Ramos (cell line): Measurements from ENCODE around the gene WSCD1.

Experiments used
- in situ Hi-C: fragments of 300-500 bp; cut with MboI; formaldehyde crosslinking; loops from one replicate; pipeline ENCODE4 v1.14.3; 2022; ENCODE audit warnings: low sequenced_read_pairs; ENCODE audit not compliant: unreplicated experiment

Gene WSCD1

DNA sequence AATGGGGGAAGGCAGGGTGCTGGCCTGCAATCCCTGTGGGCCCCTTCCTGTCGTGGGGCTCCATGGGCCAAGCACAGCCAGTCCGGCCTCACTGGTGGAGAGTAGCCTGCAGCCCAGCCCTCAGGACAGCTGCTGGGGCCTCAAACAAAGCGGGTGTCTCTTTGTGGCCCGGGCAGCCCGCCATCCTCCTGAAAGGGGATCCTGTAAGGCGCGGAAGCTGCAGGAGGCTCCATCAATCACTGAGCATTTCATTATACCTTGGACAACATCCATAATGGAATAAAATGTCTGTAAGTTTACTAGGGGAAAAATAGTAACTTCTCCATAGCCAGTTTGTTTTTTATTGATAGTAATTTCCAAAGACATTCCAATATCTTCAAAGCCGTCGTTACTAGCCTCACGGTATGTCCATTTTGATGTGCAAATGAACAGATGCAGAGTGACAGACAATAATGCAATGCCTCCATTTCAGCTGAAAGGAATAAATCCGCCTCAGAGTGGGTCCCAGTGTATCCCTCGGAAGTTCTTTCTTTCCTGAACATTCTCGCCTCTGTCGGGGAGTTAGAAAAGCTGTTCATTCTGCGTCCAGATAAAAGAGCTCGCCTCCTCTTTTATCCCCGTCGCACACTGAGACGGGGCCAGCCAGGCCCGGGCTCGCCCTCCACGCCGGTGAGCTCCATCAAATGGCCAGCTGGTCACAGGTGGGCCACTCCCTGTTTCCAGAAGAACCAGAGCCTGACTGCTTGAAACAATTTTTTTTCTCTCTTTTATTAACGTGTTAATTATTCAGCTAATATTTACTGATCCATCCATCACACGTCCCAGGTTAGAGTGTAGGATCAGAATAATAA lies 14.4 kb downstream of the WSCD1 start:
- in situ Hi-C loops, result no loop called here

DNA sequence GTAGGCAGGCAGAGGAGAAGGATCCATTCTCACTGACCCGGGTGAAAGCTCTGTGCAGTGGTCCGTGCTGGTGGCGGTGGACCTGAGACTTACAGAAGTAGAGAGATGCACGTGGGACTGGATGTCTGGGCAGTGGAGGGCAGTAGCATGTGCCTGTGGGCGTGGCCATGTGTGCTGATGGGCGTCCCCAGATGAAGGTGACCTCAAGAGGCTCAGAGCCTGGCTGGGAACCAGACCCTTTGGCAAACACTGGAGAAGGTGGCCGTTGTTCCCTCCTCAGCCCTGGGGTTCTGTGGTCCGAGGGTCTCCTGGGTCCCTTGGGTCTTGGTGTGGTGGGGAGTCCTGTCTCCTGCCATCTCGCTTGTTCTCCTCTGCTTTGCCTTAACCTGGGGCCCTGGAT lies 15.6 kb downstream of the WSCD1 start:
- in situ Hi-C loops, result no loop called here

DNA sequence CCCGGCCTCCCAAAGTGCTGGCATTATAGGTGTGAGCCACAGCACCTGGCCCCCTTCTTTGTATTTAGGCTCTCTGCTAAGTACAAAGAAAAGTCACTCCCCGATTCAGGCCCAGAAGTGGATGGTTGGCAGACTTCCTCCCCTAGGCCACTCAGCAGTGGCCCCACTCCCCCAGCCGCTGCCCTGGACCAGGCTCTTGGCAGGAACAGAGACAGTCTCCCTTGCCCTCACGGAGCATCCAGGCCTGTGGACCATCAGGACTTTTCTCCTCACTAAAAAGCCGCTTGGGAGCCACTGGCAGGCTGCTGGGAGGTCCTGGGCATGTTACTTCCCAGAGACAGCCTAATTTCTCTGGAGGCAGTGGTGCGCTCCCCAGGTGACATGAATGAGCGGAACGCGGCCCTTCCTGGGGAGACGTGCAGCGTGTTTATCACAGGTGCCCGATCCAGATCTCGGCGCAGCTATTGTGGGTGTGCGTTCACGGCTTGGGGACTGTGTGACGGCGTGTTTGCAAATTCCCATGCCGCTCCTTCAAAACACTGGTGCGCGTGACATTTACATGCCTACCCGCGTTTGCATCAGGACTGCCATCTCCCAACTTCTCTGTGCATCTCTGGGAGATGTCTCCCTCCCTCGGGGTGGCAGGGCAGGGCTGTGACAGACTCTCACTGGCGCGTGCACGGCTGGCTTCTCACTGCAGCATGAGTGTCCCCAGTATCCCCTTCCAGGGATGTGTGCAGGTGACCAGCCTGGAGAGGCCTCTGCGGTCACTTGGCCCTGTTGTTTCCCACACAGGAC lies 16.6 kb downstream of the WSCD1 start:
- in situ Hi-C loops, result no loop called here

DNA sequence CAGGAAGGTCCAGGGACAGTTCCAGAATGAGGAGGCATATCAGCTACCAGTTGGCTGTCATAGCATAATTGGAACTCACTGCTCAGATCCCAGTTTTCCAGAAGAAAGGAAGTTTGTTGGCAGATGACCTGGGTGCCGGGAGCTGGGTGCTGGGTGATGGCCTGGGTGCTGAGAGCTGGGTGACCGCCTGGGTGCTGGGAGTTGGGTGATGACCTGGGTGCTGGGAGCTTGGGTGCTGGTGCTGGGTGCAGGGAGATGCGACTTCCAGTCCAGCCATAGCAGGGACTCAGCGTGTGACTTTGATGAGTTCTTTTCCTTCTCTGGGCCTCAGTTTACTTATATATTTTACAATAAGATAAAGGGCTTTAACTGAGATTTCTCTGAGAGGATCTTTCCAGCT lies 18.0 kb downstream of the WSCD1 start:
- in situ Hi-C loops, result no loop called here

DNA sequence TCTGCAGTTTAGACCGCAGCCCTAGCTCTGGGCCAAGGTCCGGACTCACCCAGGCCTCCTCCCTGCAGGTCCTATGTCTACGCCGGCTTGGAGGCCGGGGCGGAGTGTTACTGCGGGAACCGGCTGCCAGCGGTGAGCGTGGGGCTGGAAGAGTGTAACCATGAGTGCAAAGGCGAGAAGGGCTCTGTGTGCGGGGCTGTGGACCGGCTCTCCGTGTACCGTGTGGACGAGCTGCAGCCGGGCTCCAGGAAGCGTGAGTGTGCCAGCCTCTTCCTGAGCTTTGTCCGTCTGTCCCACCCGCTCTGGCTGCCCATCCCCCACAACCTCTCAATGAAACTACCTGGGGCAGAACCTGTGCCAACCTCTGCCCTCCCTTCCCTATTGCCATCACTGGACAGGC lies 20.1 kb downstream of the WSCD1 start:
- in situ Hi-C loops, result no loop called here

DNA sequence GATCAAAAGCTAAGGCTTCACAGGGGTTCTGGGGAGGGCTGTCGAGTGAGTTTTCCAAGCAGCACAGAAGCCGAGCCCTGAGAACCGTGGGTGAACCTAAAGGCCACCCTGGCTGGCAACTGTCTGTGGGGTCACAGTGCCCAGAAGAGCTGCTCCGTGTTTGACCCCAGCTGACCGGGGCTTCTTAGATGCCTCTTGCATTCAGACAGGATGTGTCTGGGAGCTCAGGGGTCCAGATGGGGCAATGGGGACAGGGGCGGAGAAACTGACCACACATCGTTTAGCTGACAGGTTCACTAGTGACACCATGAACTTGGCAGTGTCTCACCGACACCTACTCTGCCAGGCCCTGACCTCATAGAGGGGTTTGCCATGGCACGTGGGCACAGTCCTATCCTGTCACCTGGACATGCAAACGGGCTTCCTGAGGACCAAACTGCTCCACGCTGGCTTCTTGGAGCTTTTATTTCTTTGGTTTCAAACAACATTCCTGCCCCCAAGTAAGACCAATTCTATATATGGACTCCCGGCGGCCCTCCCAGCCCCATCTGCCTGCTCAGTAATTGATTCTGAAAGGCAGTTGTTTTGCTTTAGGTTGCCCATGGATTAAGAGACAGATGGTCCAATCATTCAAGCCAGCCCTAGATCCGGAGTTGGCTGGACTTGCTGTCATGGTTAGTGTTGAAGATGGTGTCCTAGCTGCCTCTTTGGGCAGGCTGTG lies 22.2 kb downstream of the WSCD1 start:
- in situ Hi-C loops, result no loop called here

DNA sequence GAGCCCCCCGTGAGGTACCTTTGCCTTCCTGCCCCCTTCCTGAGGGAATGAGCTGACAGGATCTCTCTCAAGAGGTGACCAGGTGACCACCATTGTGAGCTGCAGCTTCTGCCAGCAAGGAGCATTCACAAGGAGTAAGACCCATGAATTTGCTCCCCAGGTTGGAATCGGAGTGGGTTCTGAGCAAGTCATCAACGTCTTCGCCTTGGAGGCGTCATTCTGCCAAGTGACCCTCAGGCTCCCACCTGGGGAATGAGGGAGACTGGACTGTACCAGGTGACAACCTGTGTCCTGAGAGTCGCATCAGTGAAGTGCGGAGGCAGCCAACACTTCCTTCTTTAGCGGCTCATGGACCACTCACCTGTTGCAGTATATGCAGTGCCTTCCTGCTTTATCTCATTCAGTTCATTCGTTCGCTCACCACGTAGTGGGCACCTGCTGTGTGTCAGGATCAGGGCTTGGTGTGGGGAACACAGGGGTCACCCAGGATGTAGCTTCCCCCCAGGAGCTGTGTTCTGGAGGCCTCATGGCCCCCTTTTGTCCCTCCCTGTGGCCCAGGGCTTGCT lies 22.8 kb downstream of the WSCD1 start:
- in situ Hi-C loops, result no loop called here

DNA sequence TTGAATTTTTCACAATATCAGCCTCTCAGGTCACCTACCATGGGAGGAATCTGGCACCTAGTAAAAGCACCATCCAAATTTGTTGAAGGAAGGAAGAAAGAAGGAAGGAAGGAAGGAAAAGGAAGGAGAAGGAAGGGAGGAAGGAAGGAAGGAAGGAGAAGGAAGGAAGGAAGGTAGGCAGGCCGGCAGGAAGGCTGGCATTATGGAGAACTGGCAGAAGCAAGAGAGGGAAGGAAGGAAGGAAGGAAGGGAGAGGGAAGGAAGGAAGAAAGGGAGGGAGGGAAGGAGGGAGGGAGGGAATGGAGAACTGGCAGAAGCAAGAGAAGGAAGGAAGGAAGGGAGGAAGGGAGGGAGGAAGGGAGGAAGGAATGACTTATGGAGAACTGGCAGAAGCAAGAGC lies 24.3 kb downstream of the WSCD1 start:
- in situ Hi-C loops, result no loop called here

DNA sequence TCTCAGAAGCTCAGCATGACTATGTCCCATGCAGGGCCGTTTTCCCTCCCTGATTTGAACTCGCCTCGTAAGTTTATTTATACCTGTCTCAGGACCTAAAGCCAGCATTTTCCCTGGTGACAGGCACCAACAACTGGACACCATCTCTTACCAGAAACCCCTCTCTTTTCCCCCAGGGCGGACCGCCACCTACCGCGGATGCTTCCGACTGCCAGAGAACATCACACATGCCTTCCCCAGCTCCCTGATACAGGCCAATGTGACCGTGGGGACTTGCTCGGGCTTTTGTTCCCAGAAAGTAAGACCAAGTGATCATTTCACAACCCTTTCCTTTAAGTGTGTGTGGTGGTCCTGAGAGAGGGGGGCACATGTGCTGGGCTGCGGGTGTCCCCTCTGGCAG lies 24.7 kb downstream of the WSCD1 start:
- in situ Hi-C loops, result no loop called here

DNA sequence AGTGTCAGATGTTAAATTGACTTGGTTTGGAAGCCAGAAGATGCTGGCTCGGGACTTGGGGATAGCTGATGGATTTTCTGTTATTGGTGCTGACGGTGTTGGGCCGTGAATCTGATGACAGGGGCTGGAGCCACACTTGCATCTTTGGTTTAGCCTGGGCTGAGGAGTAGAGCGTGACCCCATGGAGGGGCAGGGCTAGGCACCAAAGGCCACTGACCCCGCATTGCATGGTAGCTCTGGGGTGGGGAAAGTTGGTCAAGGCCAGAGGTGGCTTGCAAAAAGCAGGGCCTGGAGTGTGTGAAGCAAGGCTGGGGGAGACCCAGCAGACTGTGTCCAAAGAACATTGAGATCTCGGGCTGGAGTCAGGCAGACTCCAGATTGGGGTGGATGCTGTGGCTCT lies 25.3 kb downstream of the WSCD1 start:
- in situ Hi-C loops, result no loop called here

DNA sequence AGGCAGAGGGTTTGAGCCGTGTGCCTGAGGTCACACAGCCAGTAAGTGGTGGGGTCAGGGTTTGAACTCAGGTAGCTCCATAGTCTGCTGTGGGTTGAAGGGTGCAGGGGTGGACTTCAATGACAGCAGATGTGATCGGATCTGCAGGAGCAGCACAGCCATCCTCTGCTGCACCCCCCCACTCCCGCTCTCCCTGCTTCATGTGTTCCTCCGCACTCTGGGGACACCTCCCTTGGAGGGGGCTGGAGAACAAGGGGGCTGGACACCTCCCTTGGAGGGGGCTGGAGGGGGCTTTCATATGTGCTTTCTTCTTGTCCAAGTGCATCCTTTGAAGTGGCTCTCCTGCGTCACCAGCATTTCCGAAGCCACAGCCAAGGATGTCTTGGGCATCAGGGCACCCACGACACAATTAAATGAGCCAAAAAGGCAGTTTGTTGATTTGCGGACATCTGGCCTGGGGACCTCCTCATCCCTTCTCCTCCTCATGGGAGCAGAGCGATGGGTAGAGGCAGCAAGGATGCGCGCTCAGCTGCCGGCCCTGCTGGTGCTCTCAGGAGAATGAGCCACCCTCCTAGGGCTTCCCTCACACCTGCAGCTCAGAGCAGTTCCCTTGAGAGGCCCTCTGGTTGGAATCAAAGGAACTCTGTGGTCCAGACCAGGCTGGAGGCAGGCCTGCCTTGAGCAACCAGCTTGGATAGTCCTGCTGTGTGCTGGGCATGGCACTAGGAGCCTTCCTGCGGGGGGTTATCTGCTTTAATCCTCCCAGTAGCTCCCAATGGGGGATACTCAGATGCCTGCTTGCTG lies 26.2 kb downstream of the WSCD1 start:
- in situ Hi-C loops, result no loop called here

DNA sequence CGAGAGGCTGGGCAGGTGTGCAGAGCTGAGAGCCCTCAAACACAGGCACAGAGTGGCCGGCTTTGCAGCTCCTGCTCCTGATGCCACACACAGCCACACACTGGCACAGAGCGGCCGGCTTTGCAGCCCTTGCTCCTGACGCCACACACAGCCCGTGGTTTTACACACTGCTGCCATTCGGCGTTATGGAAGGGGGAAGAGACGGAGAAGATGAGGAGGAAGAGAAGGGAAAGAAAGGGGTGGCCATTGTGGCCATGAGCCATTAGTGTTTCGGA lies 26.8 kb downstream of the WSCD1 start:
- in situ Hi-C loops, result no loop called here

DNA sequence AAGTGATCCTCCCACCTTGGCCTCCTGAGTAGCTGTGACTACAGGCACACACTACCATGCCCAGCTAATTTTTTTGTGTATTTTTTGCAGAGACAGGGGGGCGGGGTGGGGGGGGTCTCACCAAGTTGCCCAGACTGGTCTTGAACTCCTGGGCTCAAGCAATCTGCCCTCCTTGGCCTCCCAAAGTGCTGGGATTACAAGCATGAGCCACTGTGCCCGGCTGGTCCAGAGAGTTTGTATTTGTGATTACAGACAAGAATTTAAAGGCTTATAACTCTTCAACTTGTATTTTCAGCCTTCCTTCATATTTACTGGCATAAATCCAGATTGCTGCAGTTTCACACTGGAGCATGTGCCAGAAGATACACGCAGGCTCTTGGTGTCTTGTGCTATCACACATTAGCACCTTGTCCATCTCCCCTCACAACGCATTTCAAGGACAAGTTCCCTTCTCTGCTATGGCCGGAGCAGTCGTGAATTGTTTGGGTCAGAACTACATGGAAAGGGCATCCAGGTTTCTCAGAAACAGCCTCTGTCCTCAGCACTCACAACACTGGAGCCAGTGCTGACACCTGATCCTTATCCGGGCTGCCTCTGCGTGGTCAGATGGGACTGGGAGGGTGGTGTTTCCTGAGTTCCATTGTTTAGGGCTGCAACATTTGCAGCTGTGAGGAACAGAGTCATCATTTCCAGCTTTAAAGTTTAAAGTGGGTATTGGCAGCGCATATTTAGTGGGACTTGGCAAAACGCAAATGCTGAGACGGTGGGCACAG lies 28.1 kb downstream of the WSCD1 start:
- in situ Hi-C loops, result no loop called here

DNA sequence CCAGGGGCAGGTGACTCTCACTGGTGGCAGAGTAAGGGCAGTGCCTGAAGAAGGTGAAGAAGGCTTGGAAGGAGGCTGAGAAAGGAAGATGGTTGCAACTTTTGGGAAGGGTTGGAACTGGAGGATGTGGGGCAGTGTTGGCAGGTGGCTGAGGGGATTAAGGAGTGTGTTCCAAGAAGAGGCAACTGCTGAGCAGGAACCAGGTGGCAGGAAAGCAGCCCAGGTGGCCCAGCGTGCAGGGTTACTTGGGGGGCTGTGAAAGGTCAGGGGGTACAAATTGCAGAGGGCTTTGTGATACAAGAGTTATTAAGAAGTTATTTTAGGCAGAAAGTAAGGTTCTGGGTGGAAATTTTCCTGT lies 28.6 kb downstream of the WSCD1 start:
- in situ Hi-C loops, result no loop called here

DNA sequence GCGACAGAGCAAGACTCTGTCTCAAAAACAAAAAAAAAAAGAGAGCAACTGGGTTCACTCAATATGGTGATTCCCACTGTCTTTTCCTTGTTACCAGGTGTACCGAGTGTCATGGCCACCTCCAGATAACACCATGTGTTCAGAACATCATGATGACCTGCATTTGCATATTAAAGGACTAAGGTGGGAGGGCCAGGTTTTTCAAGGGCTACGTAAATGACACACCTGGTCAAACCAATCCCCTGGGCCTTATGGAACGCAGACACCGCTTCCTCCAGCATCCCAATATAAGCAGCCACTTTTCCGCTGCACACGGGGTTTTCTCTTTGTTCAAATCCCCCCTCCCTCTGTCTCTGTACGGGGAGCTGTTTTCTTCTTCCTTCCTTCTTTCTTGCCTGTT lies 29.3 kb downstream of the WSCD1 start:
- in situ Hi-C loops, result no loop called here

DNA sequence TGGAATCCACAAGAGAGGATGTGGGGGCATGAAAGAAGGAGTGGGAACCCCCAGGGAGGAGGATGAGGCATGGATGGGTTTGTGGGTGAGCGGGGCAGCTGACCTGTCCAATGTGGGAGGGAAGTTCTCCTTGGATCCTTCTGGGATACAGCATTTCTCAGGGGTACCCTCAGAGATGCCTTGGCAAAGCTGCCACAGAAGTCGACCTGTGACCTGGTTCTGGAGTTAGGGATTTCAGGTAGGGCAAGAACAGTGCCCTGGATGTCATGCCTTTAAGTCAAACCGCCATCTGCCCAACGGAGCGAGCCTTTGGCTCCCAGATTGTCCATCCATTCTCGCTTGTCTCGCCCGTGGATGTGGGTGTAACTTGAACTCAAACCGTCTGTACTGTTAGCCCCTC lies 30.0 kb downstream of the WSCD1 start:
- in situ Hi-C loops, result no loop called here

DNA sequence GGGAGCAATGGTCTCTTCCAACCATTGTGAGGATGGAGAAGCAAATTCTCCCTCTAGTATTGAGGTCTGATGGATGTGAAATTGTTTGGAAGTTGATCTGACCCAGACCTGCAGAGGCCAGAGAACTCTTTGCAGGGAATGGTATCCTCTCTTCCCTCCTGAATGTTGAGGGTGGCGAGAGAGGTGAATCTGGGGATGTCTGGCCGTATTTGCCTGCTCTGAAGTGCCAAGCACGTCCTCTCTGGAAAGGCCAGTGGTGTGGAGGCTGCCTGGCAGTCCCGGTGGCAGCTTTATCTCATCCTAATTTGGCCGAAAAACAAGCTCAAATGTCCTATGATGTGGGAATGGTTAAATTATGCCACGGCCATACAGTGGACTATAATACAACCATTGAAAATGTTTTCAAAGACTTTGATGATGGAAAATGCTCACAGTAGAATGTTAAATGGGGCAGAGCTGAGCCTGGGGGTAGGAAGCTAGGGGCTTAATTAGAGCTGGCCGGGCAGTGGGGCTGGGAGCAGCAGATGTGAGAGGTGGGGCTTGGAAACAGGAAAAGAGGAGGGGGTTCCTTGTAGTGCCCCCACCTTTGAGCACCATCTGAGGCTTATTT lies 30.8 kb downstream of the WSCD1 start:
- in situ Hi-C loops, result no loop called here

DNA sequence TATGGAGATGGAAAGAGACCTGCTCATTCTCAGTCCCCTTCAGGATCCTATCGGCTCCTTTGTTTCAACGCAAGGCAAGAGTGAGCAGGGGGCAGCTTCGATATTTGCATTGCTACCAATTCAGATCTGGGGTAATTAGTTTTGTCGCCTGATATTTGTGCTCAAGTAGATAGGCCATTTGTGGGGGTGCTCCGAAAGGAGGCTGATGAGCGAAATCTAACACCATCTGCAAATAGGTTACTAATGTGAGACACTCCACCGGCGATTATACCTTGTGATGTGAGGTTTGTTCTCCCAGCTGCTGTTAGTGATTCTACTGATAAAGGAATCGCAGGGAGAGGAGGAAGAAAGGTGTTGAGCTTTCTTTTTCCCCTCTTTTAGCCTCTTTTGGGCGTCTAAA lies 31.5 kb downstream of the WSCD1 start:
- in situ Hi-C loops, result no loop called here

DNA sequence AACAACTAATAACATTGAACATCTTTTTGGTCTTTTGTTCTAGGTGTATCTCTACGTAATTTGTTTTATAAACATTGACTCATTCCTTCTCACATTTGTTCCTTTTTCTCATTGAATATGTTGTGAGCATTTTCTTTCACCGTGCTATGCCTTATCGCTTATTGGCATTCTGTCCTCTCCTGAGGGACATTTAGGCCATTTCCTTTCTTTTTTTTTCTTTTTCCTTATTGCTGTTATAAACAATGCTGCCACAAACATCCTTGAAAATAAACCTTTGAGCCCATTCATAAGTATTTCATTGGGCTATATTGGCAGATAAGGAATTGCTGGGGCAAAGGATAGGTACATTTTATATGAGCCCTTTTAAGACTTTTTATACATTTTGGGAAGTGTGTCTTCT lies 32.4 kb downstream of the WSCD1 start:
- in situ Hi-C loops, result no loop called here
